Panc1 (cell line): ENCODE measurements around the gene DNAH7. TPM values are rescaled to one million over a fixed set of nuclear protein-coding genes. Genes with fewer than 3 reads are reported as not detected.

ENCODE experiments used
- ATAC-seq: fragments of 200-7000 bp; cut with Tn5 transposase; 2 replicates; pipeline ENCODE4 v1.9.1; 2020; ENCODE audit warnings: mild to moderate bottlenecking, moderate library complexity
- BruUV-seq: library from RNA; stranded (reverse); fragments of 400-500 nt; replicated peaks from 2 replicates; lab custom pipeline; 2021; lab: Mats Ljungman, UMichigan
- CTCF ChIA-PET: fragments of 300-600 bp; sonication (Branson Sonifier 250); formaldehyde crosslinking; loops from one replicate; lab custom pipeline; 2022; ENCODE audit warnings: antibody characterized with exemption; lab: Charles Lee
- POLR2A ChIA-PET: fragments of 300-600 bp; sonication (Branson Sonifier 250); formaldehyde crosslinking; loops from one replicate; lab custom pipeline; 2022; ENCODE audit warnings: antibody characterized with exemption; lab: Charles Lee
- DNase-seq: peaks from one replicate; pipeline ENCODE4 v3.0.0-alpha.2; 2010; ENCODE audit warnings: low read depth, low spot score
- H3K27ac ChIP-seq: 2 replicates; pipeline ENCODE4 v1.5.1; 2011; ENCODE audit warnings: mild to moderate bottlenecking, low read length, inconsistent platforms
- H3K27me3 ChIP-seq: fragments of 200-500 bp; sonication (Bioruptor generic); 2 replicates; pipeline ENCODE4 v1.6.0; 2014; ENCODE audit warnings: low read length, inconsistent platforms; ENCODE audit not compliant: control insufficient read depth, insufficient read depth
- H3K36me3 ChIP-seq: fragments of 200-500 bp; sonication (Bioruptor generic); 2 replicates; pipeline ENCODE4 v1.5.1; 2014; ENCODE audit warnings: inconsistent platforms, mild to moderate bottlenecking, low read length, moderate library complexity; ENCODE audit not compliant: control insufficient read depth, insufficient read depth
- H3K4me1 ChIP-seq: 2 replicates; pipeline ENCODE4 v1.5.1; 2011; ENCODE audit warnings: inconsistent platforms, mild to moderate bottlenecking, low read length, moderate library complexity; ENCODE audit not compliant: control insufficient read depth, insufficient read depth
- H3K4me3 ChIP-seq, 2 experiments: 2 replicates each; pipeline ENCODE4 v1.5.1; 2011 to 2012; ENCODE audit warnings: low read depth in 2 of 2, low read length in 2 of 2, mild to moderate bottlenecking in 2 of 2, inconsistent platforms in 1 of 2, moderate library complexity in 1 of 2
- H3K9me3 ChIP-seq: fragments of 200-500 bp; sonication (Bioruptor generic); 2 replicates; pipeline ENCODE4 v1.5.1; 2014; ENCODE audit warnings: low read depth, mild to moderate bottlenecking, inconsistent platforms, low read length, moderate library complexity; ENCODE audit not compliant: control insufficient read depth, insufficient read depth
- POLR2AphosphoS5 ChIP-seq: IDR thresholded peaks from 2 replicates; pipeline ENCODE4 v1.6.1; 2012; ENCODE audit warnings: mild to moderate bottlenecking, low read depth, low read length, moderate library complexity
- SIN3A ChIP-seq: IDR thresholded peaks from 2 replicates; pipeline ENCODE4 v1.6.1; 2012; ENCODE audit warnings: low read depth, mild to moderate bottlenecking, low read length, moderate library complexity, borderline replicate concordance; ENCODE audit not compliant: insufficient read depth
- TCF7L2 ChIP-seq: IDR thresholded peaks from 2 replicates; pipeline ENCODE4 v1.6.1; 2011; ENCODE audit warnings: mild to moderate bottlenecking, low read depth, low read length, inconsistent platforms
- in situ Hi-C: cut with HindIII; loops from 2 replicates; pipeline ENCODE4 v1.10.0; 2016; ENCODE audit warnings: low sequenced_read_pairs, low pct_unique_long_range_greater_than_20kb
- intact Hi-C: fragments of 100-400 bp; cut with micrococcal nuclease; formaldehyde crosslinking; loops from one replicate; pipeline ENCODE4 v1.10.0; 2022; ENCODE audit not compliant: unreplicated experiment
- total RNA-seq: library from RNA; stranded (reverse); gene quantifications from one replicate; pipeline ENCODE4 v1.2.1, GENCODE V29; 2021; ENCODE audit not compliant: unreplicated experiment
- TF ChIP-seq, protein P1 (sequence below), 2 experiments: IDR thresholded peaks; 2 replicates each; pipeline ENCODE4 v1.6.1; 2011 to 2012; ENCODE audit warnings: low read depth in 2 of 2, control low read depth in 1 of 2, low read length in 1 of 2, mild to moderate bottlenecking in 1 of 2, moderate library complexity in 1 of 2; ENCODE audit not compliant: insufficient read depth in 1 of 2
- TF ChIP-seq, protein P2 (sequence below): fragments of 450-650 bp; IDR thresholded peaks from 2 replicates; pipeline ENCODE4 v1.5.1; 2017; ENCODE audit warnings: mild to moderate bottlenecking

Gene DNAH7
- total RNA-seq, 1 experiment from 2014 or later = 0.98 TPM

DNA sequence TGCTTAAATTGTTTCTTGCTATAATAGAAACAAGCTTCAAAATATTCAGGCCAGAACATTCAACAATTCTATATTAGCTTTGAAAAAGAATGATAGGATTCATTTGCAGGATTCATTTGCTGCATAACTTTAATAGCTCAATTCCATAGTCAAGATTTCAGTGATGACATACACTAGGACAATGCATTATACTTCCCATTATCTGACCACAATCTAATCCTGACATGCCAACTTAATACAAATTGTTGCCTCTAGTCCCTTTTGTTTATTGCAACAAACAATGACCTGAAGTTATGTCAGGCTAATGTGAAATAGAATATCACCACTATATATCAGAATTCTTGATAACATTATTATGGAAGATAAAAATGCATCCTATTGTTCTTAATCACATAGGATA is 169.4 kb downstream of the DNAH7 start:
- no peak overlapping the region for H3K27ac ChIP-seq
- intact Hi-C loops = no loop called here
- DNase-seq = no peak

DNA sequence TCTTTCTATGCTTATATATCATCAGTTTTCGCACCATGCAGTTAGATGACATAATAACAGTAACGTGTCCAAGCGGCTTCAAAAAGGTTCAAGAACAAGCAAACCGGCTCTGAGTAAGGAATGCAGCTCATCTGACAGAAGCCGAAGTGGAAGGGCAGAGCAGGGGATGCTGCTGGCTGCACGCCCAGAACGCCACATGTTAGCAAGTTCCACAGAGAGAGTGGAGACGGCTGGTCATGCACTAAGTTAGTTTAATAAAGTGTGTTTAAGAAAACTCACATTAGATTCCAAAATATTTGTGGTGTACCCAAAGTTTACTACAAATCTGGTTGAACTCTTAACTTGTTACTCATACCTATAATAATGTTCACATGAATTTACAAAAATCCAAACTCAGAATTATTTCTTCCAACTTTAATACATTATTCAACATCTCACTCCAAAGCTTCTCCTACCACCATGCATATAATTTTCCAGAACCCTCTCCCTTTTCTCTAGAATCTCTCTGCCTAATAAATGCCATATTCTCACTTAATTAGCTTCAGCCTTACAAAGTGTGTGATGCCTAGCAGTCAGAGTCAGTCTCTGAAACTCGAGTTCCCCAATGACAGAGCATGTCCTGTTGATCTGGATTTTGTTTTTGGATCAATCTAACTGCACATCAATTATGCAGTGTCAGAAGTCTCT is 170.0 kb downstream of the DNAH7 start:
- no peak overlapping the region for H3K27ac ChIP-seq
- no peak for ATAC-seq

More for the DNA sequence above, 169.4 kb downstream of the DNAH7 start:
- POLR2A ChIA-PET = no interaction called here
- in situ Hi-C loops = no loop called here
- Histone ChIP-seq H3K27me3 (no peaks in the 10 kb centered on the region; the same call in 1 of the 2 replicates), H3K36me3 (no peaks in the 10 kb centered on the region), H3K9me3 (no peaks in the 10 kb centered on the region), H3K4me3 (no peak overlapping the region), H3K4me1 (no peaks in the 10 kb centered on the region)
- TF ChIP-seq TCF7L2 (no peak), SIN3A (no peak), POLR2AphosphoS5 (no peak)
- TF ChIP-seq, protein P1, sequence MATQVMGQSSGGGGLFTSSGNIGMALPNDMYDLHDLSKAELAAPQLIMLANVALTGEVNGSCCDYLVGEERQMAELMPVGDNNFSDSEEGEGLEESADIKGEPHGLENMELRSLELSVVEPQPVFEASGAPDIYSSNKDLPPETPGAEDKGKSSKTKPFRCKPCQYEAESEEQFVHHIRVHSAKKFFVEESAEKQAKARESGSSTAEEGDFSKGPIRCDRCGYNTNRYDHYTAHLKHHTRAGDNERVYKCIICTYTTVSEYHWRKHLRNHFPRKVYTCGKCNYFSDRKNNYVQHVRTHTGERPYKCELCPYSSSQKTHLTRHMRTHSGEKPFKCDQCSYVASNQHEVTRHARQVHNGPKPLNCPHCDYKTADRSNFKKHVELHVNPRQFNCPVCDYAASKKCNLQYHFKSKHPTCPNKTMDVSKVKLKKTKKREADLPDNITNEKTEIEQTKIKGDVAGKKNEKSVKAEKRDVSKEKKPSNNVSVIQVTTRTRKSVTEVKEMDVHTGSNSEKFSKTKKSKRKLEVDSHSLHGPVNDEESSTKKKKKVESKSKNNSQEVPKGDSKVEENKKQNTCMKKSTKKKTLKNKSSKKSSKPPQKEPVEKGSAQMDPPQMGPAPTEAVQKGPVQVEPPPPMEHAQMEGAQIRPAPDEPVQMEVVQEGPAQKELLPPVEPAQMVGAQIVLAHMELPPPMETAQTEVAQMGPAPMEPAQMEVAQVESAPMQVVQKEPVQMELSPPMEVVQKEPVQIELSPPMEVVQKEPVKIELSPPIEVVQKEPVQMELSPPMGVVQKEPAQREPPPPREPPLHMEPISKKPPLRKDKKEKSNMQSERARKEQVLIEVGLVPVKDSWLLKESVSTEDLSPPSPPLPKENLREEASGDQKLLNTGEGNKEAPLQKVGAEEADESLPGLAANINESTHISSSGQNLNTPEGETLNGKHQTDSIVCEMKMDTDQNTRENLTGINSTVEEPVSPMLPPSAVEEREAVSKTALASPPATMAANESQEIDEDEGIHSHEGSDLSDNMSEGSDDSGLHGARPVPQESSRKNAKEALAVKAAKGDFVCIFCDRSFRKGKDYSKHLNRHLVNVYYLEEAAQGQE (IDR thresholded peaks at IDR 0.05; ENCODE audit: insufficient read depth in 1 of 2, low read depth in 2 of 2, low read length in 1 of 2) = no peak
- TF ChIP-seq, protein P2, sequence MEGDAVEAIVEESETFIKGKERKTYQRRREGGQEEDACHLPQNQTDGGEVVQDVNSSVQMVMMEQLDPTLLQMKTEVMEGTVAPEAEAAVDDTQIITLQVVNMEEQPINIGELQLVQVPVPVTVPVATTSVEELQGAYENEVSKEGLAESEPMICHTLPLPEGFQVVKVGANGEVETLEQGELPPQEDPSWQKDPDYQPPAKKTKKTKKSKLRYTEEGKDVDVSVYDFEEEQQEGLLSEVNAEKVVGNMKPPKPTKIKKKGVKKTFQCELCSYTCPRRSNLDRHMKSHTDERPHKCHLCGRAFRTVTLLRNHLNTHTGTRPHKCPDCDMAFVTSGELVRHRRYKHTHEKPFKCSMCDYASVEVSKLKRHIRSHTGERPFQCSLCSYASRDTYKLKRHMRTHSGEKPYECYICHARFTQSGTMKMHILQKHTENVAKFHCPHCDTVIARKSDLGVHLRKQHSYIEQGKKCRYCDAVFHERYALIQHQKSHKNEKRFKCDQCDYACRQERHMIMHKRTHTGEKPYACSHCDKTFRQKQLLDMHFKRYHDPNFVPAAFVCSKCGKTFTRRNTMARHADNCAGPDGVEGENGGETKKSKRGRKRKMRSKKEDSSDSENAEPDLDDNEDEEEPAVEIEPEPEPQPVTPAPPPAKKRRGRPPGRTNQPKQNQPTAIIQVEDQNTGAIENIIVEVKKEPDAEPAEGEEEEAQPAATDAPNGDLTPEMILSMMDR = no peak
- ATAC-seq = no peak
- BruUV-seq = no TSS peak
- CTCF ChIA-PET = no interaction called here

More for the DNA sequence above, 170.0 kb downstream of the DNAH7 start:
- no peaks in the 10 kb centered on the region; the same call in 1 of the 2 replicates for H3K27me3 ChIP-seq
- TF ChIP-seq POLR2AphosphoS5 (no peak), TCF7L2 (no peak), SIN3A (no peak)
- TF ChIP-seq, protein P1 (IDR thresholded peaks at IDR 0.05; ENCODE audit: insufficient read depth in 1 of 2, low read depth in 2 of 2, low read length in 1 of 2) = no peak
- TF ChIP-seq, protein P2 = no peak
- in situ Hi-C loops (no loop called here), intact Hi-C loops (no loop called here)
- no TSS peak for BruUV-seq
- no peaks in the 10 kb centered on the region for H3K9me3 ChIP-seq
- ChIA-PET POLR2A (interaction anchor here (0.6 kb wide), 1 partner anchor 686 kb away, joined by 3 read pairs; no protein-coding TSS in a partner anchor), CTCF (no interaction called here)
- DNase-seq = no peak
- H3K36me3 ChIP-seq = no peaks in the 10 kb centered on the region
- no peaks in the 10 kb centered on the region for H3K4me1 ChIP-seq
- no peak overlapping the region for H3K4me3 ChIP-seq
